Skeletal muscle cell (primary cell): Measurements from ENCODE around the gene CDH12.
"Not testable (repeated sequence)": the region's sequence is repeated elsewhere in the genome, so short reads cannot be mapped to it uniquely, and the experiment has no call there.

ENCODE experiments used
- DNase-seq: peaks from one replicate; pipeline ENCODE4 v3.0.0-alpha.2; 2010; ENCODE audit warnings: low read depth
- H3K4me3 ChIP-seq: 2 replicates; pipeline ENCODE4 v1.5.1; 2011; ENCODE audit warnings: low read depth, mild to moderate bottlenecking, control low read depth, low read length, moderate library complexity

Gene CDH12

GRCh38 chr5:22109315-22109714 lies 743.8 kb downstream of the CDH12 start:
- DNase-seq = no peak
- no peak overlapping the region for H3K4me3 ChIP-seq

- DNase-seq = no peak
- H3K4me3 ChIP-seq = no peak overlapping the region
Measured at GRCh38 chr5:22108545-22108944, 744.6 kb downstream of the CDH12 start.

GRCh38 chr5:22102823-22103359 lies 750.3 kb downstream of the CDH12 start:
- DNase-seq = no peak
- H3K4me3 ChIP-seq = no peak overlapping the region

- DNase-seq = no peak
- H3K4me3 ChIP-seq = no peak overlapping the region
Measured at GRCh38 chr5:22088517-22088916, 764.6 kb downstream of the CDH12 start.

- no peak for DNase-seq
- no peak overlapping the region for H3K4me3 ChIP-seq
Measured at GRCh38 chr5:22079566-22079965, 773.6 kb downstream of the CDH12 start.

GRCh38 chr5:22079002-22079401 lies 774.1 kb downstream of the CDH12 start:
- DNase-seq = no peak
- H3K4me3 ChIP-seq = no peak overlapping the region

GRCh38 chr5:22076586-22076985 lies 776.6 kb downstream of the CDH12 start:
- no peak overlapping the region for H3K4me3 ChIP-seq
- DNase-seq = no peak

- no peak for DNase-seq
Measured at GRCh38 chr5:22070186-22070728, 782.9 kb downstream of the CDH12 start.

GRCh38 chr5:22063717-22064116 lies 789.4 kb downstream of the CDH12 start:
- DNase-seq = no peak

More at GRCh38 chr5:22070186-22070728, 782.9 kb downstream of the CDH12 start:
- H3K4me3 ChIP-seq = no peak overlapping the region

GRCh38 chr5:22058620-22059019 lies 794.5 kb downstream of the CDH12 start:
- no peak for DNase-seq

More at GRCh38 chr5:22063717-22064116, 789.4 kb downstream of the CDH12 start:
- no peak overlapping the region for H3K4me3 ChIP-seq

GRCh38 chr5:22057012-22057411 lies 796.1 kb downstream of the CDH12 start:
- H3K4me3 ChIP-seq = no peak overlapping the region
- DNase-seq = no peak

More at GRCh38 chr5:22058620-22059019, 794.5 kb downstream of the CDH12 start:
- no peak overlapping the region for H3K4me3 ChIP-seq

GRCh38 chr5:22056601-22057000 lies 796.5 kb downstream of the CDH12 start:
- DNase-seq = no peak
- H3K4me3 ChIP-seq = no peak overlapping the region

- no peak for DNase-seq
Measured at GRCh38 chr5:22053195-22053594, 799.9 kb downstream of the CDH12 start.

GRCh38 chr5:22051881-22052280 lies 801.3 kb downstream of the CDH12 start:
- DNase-seq = no peak
- no peak overlapping the region for H3K4me3 ChIP-seq

More at GRCh38 chr5:22053195-22053594, 799.9 kb downstream of the CDH12 start:
- H3K4me3 ChIP-seq = no peak overlapping the region

- DNase-seq = no peak
- no peak overlapping the region for H3K4me3 ChIP-seq
Measured at GRCh38 chr5:22050931-22051330, 802.2 kb downstream of the CDH12 start.

GRCh38 chr5:22044229-22044628 lies 808.9 kb downstream of the CDH12 start:
- no peak for DNase-seq
- no peak overlapping the region for H3K4me3 ChIP-seq

GRCh38 chr5:22036061-22036460 lies 817.1 kb downstream of the CDH12 start:
- no peak for DNase-seq
- no peak overlapping the region for H3K4me3 ChIP-seq

- no peak overlapping the region for H3K4me3 ChIP-seq
- no peak for DNase-seq
Measured at GRCh38 chr5:22033066-22033465, 820.1 kb downstream of the CDH12 start.

- DNase-seq = no peak
- H3K4me3 ChIP-seq = no peak overlapping the region
Measured at GRCh38 chr5:22023784-22024183, 829.4 kb downstream of the CDH12 start.

GRCh38 chr5:22012893-22013292 lies 840.3 kb downstream of the CDH12 start:
- not testable (repeated sequence) for H3K4me3 ChIP-seq, DNase-seq

- DNase-seq, H3K4me3 ChIP-seq: not testable (repeated sequence)
Measured at GRCh38 chr5:22010808-22011207, 842.3 kb downstream of the CDH12 start.
